ENCODE data around the gene FGF18.
"Not testable (repeated sequence)": the region's sequence is repeated elsewhere in the genome, so short reads cannot be mapped to it uniquely, and the experiment has no call there.

FGF18 gene

GRCh38 chr5:171476701-171477100 is 57.3 kb downstream of the FGF18 start:
- no peak for FAIRE-seq

- no peak for FAIRE-seq
Observed at GRCh38 chr5:171477101-171477500, 57.7 kb downstream of the FGF18 start.

DNA sequence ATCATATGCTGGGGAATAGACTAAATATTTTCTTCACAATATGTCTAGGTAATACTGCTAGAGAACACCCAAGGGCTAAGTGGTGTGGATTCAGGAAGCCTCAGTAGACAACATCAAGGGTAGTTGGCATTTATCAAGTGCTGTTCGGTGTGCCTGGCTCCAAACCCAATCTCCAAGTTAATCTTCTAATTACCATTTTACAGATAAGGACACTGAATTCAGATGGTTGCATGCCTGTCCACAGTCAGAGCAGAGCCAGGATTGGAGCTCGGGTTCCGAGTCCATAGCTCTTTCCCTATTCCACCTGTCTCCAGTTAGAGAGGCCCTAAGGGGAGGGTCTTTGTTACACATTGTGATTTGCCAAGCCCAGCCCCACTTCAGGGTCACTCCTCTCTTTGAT is 58.2 kb downstream of the FGF18 start:
- no peak for FAIRE-seq

- FAIRE-seq, result no peak
Observed at GRCh38 chr5:171478946-171479775, 59.7 kb downstream of the FGF18 start.

GRCh38 chr5:171479776-171480125 is 60.3 kb downstream of the FGF18 start:
- FAIRE-seq, result no peak

- no peak for FAIRE-seq
Observed at GRCh38 chr5:171480239-171480638, 60.8 kb downstream of the FGF18 start.

- FAIRE-seq, result no peak
Observed at GRCh38 chr5:171481571-171482433, 62.4 kb downstream of the FGF18 start.

GRCh38 chr5:171482434-171482730 is 62.9 kb downstream of the FGF18 start:
- no peak for FAIRE-seq

- FAIRE-seq, result no peak
Observed at GRCh38 chr5:171483551-171484135, 64.2 kb downstream of the FGF18 start.

- FAIRE-seq, result no peak
Observed at GRCh38 chr5:171484460-171484899, 65.0 kb downstream of the FGF18 start.

DNA sequence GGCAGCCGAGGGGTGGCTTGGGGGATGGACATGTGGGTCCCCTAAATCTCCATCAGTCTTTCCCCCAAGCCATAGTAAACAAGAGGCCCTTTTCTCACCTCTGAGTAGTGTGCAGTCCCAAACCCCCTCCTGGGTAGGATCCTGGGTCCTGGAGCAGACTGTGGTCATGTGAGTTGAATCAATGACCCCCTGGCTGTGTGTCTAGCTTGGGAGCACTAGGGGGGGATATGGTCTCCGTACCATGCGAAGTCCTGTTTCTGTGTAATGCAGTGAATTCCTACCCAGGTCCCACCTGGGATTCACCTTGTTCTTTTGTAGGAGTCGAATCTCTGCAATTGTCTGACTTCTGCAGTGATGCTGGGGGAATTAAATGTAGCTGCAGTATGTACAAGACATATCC is 66.2 kb downstream of the FGF18 start:
- no peak for FAIRE-seq

DNA sequence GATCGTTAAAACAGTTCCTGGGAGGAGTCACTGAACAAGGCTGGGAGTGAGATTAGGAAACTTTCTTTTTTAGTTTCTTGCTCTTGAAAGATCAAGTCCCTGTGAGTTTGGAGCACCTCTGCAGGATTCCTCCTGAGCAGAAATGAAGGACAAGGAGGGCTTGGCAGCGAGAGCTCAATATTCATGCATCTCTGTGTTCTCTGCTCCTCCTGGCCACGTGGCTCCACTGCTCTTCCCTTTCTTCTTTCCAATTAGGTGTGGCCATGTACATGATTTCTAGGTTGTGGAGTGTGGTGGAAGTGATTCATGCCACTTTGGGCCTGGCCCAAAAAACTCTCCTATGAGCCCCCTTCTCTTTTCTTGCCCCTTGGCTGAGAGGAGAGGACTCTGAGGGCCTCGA is 67.2 kb downstream of the FGF18 start:
- FAIRE-seq, result no peak

GRCh38 chr5:171488876-171489275 is 69.4 kb downstream of the FGF18 start:
- no peak for FAIRE-seq

DNA sequence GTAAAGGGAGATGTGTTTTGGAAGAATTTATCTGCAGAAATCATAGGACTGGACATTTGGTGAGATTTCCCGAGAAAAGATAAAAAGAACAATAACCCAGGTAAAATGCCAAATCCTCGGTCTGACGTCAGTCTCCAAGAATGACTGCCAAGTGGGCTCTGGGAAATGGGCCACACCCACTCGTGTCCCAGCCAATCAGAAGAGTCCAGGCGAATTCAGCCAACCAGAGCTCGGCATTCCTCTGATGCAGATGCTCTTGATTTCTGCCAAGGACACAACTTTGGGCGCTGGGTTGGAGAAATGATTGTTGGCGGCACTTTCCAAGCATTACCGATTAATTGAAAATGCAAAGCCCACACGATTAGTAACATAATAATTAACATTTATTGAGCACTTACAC is 73.3 kb downstream of the FGF18 start:
- FAIRE-seq, result no peak

GRCh38 chr5:171493646-171494393 is 74.4 kb downstream of the FGF18 start:
- FAIRE-seq, result no peak

DNA sequence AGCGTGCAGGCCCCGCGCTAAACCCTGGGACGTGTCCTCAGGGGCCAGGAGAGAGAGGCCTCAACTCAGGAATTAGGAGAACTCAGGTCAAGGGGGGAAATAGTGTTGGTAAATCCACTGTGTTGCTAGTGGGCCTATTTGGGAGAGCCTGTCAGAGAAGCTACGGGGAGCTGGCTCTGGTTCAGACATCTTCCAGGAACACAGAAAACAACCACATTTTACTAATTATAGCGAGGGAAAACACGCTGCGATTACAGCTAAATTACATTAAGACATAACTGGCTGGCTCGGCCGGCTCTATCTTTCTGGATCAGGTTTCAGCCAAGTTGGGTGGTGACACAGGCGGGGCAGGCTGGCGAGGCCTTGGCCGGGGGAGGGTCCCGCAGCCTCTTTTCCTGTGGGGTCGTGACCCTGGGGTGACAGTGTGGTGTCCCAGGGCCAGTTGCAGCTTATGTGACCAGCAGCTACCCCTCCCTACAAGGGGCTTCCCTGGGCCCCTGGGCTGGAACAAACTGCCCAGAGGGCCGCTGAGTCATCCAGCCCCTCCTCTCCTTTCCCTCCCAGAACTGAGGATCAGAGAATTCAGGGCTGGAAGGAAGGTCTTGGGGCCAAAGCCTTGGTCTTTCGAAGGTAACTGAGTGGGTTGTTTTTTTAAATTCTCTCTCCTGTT is 75.1 kb downstream of the FGF18 start:
- FAIRE-seq, result no peak

DNA sequence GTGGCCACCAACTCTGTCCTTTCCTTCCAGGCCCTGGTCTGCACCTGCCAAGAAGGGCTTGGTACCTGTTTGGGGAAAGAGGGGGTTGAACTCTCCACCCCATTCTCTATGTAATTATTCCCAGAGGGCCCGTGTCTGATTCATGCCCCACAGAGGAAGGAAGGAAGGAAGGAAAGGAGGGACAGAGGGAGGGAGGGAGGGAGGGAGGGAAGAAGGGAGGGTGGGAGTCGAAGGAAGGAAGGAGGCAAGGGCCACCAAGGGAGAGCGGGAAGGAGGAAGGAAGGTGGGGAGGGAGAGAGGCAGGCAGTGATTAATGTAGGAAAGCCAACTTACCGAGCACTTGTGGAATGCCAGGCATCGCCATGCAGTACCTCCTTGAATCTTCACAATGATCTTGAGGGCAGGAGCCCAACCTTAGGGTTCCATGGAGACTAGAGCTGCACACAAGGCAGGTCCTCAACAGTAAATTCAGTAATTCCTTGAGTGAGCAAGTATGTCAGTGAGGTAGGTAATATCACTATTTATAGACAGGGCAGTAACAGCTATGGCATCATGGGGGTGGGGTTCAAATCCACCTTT is 75.8 kb downstream of the FGF18 start:
- no peak for FAIRE-seq

DNA sequence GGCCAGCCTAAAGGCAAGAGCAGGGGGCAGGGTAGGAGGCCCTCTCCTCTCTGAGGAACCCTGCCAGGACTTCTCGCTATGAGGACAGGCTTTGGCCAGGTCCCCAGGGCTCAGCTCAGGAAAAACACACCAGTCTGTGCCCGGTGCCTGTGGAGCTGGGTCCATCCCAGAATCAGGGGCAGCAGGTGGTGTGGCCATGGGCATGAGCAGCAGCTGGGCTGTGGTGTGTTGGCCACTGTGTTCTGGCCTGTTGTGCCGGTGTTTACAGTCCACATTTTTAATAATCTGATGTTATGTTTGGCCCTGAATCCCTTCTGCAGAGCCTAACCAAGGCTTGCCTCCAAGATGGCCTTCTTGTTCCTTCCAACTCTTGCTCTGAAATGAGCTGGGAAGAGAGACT is 77.0 kb downstream of the FGF18 start:
- FAIRE-seq, result no peak

GRCh38 chr5:171497494-171497893 is 78.0 kb downstream of the FGF18 start:
- not testable (repeated sequence) for FAIRE-seq

DNA sequence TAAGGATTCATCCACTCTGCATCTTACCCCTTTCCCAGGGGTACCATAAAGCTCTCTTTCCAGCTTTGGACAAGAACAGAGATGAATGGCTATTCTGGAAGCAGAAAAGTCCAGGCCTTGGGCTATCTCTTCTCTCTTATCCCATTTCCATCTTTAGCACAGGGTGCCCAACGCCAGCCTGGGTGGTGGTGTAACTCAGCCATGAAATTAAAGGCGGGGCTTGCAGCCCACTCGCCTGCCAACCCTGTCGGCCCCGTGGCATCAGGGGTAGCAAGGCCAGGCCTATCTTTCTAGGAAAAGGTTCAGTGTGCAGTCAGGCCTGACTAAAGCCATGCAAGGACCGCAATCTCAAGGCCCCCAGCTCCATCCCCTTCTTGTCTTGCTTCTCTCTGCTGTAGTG is 78.7 kb downstream of the FGF18 start:
- FAIRE-seq, result no peak

GRCh38 chr5:171499611-171500010 is 80.2 kb downstream of the FGF18 start:
- FAIRE-seq, result no peak

DNA sequence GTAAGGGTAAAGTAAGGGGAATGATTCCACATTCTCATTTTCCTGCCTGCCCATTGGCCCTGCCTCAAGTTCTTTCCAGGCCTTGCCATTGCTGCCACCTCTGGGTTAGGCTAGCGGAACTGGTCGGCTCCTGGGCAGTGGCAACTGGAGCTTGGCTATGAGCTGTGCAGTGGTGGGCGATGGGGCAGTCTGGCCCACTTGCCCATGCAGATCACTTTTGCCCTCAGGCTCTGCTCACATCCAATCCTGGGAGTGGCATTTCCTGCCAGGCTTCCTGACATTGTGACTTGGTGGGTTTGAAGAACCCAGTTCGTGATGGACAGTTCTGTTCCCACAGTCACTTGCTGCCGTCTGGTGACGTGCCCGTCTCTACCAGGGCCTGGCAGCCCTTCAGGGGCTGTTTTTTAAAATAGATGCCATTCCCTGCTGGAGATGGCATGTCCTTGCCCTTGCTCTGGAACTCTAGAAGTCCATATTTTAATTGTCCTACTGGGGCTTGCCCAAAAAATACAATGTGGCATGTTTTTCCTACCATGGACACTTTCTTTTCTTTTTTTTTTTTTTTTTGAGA is 86.1 kb downstream of the FGF18 start:
- FAIRE-seq, result no peak
